AML-193 (cell line): ENCODE measurements around the gene PFN3.
A peak's percentile ranks its signal among the peaks of the same experiment; 100 is the strongest.
"Not testable (repeated sequence)": the region's sequence is repeated elsewhere in the genome, so short reads cannot be mapped to it uniquely, and the experiment has no call there.

Source experiments
- DNase-seq, 2 experiments: peaks; one replicate each; lab custom pipeline; 2025; lab: John Stamatoyannopoulos, UW

Gene PFN3

DNA sequence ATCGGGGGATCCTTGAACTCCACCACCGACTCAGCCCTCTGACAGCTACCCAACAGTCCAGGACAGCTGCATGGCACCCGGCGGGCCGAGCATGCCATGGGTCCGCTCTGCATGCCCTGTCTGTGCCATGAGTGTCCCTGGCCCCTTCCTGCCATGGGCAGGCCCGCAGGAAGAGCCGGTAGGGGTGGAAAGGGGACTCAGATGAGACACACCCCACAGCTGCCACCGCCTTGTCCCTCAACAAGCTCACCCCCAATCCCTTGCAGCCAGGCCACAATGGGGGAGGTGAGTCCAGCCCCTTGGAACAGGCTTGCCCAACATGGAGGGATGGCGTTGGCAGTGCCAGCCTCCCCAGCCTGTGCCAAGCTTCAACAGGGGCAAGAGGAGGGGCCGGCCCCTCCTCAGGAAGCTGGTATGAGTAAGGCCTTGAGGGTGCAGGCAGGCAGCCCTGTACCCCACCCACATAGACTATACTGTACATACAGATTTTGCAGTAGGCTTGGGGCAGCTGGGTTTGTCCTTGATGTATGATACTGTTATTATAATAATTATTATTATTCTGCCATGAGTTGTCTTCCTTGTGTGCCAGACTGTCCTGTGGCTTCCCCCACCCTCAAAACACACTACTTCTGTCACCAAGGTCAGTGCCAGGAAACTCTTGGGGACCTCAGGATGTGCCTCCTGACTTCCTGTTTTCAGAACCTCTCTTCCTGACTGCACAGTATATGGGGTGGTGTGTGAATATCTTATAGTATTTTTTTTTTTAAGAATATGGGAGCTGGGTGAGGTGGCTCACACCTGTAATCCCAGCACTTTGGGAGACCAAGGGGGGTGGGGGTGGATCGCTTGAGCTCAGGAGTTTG lies 28.2 kb downstream of the PFN3 start:
- DNase-seq = peak; percentile 36 to 61

- DNase-seq = no peak
These were observed 29.1 kb downstream of the PFN3 start for GRCh38 chr5:177371120-177372033.

GRCh38 chr5:177370488-177371119 lies 29.9 kb downstream of the PFN3 start:
- DNase-seq = no peak

DNA sequence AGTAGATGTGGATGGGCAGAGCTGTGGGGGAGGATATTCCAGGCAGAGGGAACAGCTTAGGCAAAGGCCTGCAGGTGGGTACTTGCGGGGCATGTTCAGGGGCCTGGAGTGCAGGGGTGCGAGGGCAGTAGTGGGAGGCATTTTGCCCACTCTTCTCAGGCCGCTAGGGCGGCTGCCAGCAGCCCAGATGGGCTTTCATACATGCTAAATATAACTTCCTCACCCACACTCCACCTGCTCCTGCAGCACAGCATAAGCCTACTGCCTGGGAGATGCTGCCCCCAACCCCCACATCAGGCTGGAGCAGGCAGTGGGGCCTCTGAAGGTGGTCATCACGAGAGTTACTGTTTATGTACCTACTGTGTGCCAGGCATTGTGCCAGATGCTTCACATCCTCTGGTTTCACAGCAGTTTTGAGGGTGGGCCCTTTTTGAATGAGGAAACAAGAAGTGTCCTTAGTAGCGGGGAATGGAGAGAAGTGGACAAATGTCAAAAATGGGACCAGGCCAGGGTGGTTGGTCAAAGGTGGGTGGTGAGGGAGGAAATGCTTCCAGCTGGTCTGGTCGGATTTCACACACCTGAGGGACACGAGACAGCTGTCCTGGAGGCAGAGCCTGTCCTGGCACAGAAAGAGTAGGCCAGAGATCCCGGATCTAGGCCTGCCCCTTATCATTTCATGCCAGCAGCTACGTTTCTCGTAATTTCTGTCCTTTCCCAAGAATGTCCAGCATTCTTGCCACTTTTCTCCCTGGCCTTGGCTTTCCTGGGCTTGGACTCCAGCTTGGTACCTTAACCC lies 30.6 kb downstream of the PFN3 start:
- DNase-seq = no peak

DNA sequence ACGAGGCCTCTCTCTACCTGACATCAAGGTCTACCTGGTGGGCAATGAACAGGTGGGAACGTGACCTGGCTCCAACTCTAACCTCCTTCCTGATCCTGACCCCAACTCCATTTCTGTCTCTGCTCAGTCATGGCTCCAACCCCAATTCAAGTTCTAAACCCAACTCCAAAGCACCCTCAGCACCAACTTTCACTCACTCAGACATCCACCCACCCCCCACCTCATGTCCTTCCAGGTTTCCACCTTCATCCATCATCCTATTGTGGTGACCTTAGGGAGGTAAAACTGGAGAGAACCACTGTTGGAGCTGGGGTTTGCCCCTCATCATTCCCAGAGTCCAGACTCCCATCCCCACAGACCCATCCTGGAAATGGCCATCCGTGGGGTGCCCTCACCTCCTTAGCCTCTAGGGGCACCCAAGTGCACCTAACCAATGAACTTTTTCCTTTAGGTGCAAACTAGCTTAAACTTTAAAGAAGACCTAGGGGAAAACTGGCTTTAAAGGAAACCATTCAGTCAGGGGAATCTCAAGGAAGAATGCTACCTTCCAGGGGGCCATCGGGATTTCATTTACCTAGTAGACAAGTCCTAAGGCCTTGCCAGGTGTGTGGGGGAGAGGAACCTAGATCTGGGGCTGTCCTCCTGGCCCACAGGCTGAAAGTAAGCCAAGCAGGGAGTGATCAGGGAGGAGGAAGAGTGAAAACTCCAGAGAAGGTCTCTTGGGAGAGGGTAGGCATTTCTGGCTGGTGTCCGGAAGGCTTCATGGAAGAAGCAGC lies 31.4 kb downstream of the PFN3 start:
- DNase-seq = peak; percentile 9 to 13

GRCh38 chr5:177367981-177368868 lies 32.2 kb downstream of the PFN3 start:
- DNase-seq = no peak

DNA sequence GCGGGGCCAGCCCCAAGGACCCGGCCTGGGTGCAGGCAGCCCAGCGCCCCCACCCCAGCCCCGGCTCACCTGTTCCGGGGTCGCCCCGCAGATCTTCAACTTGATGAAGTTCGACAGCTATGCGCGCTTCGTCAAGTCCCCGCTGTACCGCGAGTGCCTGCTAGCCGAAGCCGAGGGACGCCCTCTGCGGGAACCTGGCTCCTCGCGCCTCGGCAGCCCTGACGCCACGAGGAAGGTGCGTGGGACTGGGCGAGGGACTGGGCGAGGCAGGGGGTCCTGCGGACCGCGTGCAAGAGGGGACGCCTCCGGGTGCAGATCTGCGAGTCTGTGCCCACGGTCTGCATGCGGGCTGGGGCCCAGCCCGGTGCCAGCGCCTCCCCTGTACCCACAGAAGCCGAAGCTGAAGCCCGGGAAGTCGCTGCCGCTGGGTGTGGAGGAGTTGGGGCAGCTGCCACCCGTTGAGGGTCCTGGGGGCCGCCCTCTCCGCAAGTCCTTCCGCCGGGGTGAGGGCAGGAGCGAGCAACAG lies 33.1 kb downstream of the PFN3 start:
- no peak for DNase-seq

- no peak for DNase-seq
These were observed 33.7 kb downstream of the PFN3 start for GRCh38 chr5:177366528-177367322.

- DNase-seq = no peak
These were observed 34.5 kb downstream of the PFN3 start for GRCh38 chr5:177365845-177366527.

DNA sequence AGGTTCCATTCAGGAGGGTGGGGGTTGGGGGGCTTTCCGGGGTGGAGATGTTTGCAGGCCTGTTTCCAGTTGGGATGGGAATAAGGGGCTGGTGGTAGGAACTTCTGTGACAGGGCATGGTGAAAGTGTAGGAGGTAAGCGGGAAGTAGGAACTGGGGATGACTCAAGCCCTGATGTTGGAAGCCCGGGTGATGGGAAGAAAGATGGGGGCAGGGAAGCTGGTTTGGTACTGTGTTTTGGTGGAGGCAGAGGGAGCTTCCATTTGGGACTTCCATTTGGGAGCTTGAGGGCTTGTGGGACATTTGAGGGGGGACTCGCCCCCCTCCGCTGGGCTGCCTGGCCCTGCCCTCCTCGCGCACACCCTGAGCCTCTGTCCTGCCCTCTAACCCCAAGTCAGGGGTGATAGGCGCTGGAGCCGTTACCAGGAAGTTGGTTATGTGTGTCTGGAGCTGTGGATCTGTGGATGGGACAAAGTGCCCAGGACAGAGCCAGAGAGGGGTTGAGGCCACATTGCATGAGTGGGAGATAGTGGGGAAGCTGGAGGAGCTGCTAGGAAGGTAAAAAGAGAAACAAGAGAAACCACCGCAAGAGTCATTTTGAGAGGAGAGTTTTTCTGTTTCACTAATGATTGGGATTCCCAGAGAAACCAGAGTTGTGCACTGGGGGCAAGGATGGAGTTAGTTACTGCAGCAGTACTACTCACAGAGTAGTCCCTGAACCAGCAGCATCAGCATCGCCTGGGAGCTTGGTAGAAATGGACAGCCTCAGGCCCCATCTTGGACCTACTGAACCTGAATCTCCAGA lies 36.1 kb downstream of the PFN3 start:
- no peak for DNase-seq

DNA sequence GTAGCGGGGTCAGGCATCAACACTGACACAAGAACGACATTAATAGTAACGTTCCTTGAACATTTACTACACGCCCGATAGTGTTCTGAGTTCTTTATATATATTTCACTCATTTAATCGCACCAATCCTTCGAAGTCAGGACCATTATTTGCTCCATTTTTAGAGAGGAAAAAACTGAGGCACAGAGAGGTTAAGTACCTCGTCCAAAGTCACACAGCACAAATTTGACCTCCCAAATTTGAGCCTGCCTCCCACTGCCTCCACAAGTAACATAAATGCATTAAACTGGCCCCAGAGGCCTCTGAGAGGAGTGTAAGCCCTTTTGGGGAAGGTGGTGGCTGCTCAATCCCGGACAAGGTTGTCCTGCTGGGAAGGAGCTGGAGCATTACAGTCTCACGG lies 36.9 kb downstream of the PFN3 start:
- DNase-seq = no peak

DNA sequence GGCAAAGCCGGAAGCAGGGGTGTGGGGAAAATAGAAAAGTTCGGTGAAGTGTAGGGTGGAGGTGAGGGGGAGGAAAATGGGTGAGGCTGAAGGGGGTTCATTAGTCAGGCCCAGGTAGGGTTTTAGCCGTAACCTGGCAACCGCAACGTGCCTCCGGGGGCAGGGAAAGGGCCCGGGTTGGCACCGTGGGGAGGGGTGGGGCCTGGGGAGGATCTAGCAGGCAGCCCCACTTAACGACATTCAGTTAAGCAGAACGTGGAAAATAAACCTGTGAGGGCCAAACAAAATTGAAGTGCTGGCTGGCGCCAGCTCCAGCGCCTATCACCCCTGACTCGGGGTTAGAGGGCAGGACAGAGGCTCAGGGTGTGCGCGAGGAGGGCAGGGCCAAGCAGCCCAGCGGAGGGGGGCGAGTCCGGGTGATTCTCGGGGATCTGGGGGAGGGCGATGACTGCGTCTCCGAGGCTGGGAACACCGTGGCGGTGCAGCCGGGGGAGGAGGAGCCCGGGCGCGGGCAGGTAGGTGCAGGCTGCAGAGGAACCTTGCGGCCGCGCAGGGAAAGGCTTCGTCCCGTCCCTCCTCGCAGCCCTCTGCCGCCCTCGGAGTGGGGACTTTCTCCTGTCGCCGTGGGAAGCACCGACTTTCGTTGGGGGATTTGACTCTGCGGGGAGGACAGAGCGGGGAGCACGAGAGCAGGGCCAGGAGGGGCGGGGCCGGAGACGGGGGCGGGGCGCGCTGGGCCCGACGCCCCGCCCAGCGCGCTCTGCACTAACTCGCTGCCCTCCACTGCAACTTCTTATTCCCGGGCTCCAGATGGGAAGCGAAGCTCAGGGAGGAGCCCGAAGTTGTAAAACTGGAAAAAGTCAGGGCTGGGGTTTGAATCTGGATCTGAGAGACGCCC lies 37.6 kb downstream of the PFN3 start:
- no peak for DNase-seq

GRCh38 chr5:177362292-177362609 lies 38.2 kb downstream of the PFN3 start:
- no peak for DNase-seq

- DNase-seq = peak; percentile 41 to 54
These were observed 38.8 kb downstream of the PFN3 start for GRCh38 chr5:177361418-177362291.

DNA sequence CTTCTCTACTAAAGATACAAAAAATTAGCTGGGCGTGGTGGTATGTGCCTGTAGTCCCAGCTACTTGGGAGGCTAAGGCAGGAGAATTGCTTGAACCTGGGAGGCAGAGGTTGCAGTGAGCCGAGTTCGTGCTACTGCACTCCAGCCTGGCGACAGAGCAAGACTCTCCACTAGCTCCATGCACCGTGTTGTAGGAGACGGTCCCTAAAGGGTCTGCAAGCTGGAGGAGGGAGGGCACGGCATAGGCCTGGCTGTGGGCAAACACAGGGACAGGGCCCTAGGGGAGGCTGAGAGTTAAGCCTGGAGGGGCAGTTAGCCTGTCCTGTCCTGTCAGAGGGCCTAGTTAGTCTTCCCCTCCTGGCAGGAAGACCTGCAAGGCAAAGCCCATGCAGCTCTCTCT lies 39.7 kb downstream of the PFN3 start:
- not testable (repeated sequence) for DNase-seq
